Activated naive CD8-positive, alpha-beta T cell treated with anti-CD3 and anti-CD28 coated beads, Interleukin-2, amount 50 U/mL, for 24 hours (primary cell): ENCODE data around the gene MEMO1.

Source experiments
- ATAC-seq: fragments of 150-1000 bp; cut with Tn5 transposase; one replicate; pipeline ENCODE4 v1.10.0; 2021
- DNase-seq: peaks from one replicate; pipeline ENCODE4 v3.0.0; 2021
- H3K27ac Mint-ChIP-seq: one replicate; pipeline ENCODE4 v1.8.0; 2021; ENCODE audit warnings: mild to moderate bottlenecking, mixed read lengths
- H3K27me3 Mint-ChIP-seq: one replicate; pipeline ENCODE4 v1.8.0; 2021; ENCODE audit warnings: mixed read lengths
- H3K36me3 Mint-ChIP-seq: one replicate; pipeline ENCODE4 v1.8.0; 2021; ENCODE audit warnings: low read depth, mixed read lengths
- H3K4me1 Mint-ChIP-seq: one replicate; pipeline ENCODE4 v1.8.0; 2021; ENCODE audit warnings: mixed read lengths
- H3K4me3 Mint-ChIP-seq: one replicate; pipeline ENCODE4 v1.8.0; 2021; ENCODE audit warnings: mild to moderate bottlenecking, moderate library complexity, mixed read lengths
- H3K9me3 Mint-ChIP-seq: one replicate; pipeline ENCODE4 v1.8.0; 2021; ENCODE audit warnings: mixed read lengths

Gene MEMO1

GRCh38 chr2:31822587-31822986, 188.2 kb downstream of the MEMO1 start:
- Mint-ChIP-seq H3K9me3 (peaks cover 44% of the 10 kb centered on the region), H3K27ac (no peak overlapping the region), H3K36me3 (peaks cover 4% of the 10 kb centered on the region), H3K4me1 (no peaks in the 10 kb centered on the region), H3K27me3 (peaks cover 3% of the 10 kb centered on the region), H3K4me3 (no peak overlapping the region)
- ATAC-seq (no peak), DNase-seq (no peak)
